HG03354 (cell line): Measurements from ENCODE around the gene SIN3A.
A peak's percentile ranks its signal among the peaks of the same experiment; 100 is the strongest.
"Not testable (repeated sequence)": the region's sequence is repeated elsewhere in the genome, so short reads cannot be mapped to it uniquely, and the experiment has no call there.

ENCODE experiments used
- ATAC-seq: cut with Tn5 transposase; IDR thresholded peaks from one replicate; pipeline ENCODE4 v1.9.1; 2021; ENCODE audit warnings: mild to moderate bottlenecking; ENCODE audit not compliant: unreplicated experiment, poor library complexity, severe bottlenecking

Gene SIN3A

DNA sequence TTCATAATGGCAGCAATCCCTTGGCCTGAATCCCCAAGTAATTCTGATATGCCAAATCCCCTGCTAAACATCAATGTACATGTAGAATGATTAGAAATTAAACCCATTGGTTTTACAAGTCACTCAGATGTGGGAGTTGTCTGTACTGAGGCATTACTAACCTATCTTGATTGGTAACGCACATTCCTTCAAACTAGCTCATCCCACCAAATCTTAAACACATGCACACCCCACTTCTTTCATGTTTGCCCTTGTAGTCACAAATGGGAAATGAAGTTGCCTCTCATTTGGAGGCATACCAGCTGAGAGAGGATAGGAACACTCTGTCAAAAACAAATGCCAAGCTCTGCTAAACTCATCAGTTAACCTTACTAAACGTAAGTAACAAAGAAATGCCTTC, 54.0 kb downstream of the SIN3A start:
- ATAC-seq = no peak

DNA sequence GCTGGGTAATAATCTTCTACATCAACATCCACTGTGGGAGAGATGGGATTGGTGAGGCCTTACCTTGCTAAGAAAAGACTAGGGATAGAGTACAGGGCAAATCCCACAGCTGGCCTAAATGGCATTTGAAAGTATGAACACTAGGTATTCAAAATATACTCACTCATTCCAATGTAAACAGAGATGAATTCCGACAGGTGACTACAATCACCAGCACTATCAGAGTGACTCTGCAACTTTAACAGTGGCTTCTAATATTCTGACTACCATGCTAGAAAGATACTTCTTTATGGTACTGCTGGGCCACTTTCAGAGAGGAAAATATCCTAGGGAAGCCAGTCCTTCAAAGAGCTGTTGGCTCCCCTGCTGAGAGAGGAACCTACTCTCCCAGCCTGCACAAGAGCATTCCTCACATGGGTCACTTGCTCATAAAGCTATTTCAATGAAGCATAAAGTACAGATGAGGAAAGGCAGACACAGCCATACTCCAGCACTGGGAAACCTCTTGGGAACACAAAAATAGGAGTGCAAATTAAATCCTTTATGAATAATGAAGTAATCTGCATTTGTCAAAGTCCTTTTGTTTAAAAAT, 61.6 kb downstream of the SIN3A start:
- no peak for ATAC-seq

DNA sequence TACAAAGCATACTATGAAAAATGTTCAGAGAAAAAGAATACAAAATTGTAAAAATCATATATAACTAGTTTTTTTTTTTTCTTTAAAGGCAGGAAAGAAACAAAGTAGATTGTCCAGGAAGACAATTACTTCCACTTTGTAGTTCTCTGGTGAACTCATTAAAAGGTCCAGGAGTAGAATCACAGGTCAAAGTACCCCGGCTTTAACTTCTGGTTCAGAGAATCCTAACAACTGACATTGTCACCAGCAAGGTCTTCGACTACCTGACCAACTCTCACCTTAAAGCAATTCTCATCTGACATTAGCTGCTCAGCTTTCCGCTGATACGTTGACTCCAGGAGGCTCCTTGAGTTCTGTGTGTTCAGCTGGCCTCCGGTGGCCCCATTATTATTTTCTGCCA, 67.5 kb downstream of the SIN3A start:
- not testable (repeated sequence) for ATAC-seq

DNA sequence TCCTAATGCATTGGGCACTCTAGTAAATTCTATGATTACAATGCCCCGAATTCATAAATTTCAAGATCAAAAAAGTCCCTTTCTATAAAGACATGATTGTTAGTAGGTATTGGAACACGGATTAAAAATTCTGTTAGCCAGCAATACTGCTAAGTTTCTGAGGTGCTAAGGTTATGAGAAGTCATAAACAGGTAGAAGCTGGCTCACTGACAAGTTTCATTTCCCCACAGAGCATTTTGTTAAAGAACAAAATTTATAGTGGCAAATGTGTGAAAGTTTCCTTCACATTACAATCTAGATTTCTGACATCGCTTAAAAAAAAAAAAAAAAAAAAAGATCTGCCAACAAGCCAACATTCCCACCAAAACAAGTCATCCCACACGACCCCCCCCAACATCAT, 70.7 kb downstream of the SIN3A start:
- ATAC-seq = no peak

DNA sequence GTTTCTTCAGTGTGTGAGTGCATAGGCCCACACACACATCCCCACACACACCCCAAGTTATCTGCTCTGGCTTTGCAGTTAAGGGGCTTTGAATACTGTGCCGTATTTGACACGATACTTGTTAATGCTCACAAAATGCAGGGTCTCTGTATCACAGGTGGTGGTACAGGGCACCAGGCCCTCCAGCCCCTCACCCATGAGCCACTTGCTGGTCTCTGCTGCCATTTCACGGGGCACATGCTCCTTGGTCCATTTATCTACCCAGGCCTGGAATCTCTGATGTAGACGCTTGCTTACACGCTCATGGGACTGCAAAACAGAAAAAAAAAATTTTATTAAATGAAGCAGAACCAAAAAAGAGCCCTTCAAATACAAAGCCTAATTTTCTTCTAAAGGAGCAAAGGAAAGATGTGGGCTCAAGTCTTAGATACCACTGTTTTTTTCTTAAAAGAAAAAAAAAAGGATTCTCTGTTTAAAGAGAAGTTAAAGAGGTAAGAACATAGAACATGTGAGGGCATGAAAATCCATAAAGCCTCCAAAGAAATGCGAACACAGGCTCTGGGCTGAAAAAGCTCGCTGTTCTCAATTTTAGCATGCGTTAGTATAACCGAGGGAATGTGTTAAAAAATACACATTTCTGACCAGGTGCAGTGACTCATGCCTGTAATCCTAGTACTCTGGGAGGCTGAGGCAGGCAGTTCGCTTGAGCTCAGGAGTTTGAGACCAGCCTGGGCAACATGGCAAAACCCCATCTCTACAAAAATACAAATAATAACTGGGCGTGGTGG, 79.4 kb downstream of the SIN3A start:
- ATAC-seq = no peak

DNA sequence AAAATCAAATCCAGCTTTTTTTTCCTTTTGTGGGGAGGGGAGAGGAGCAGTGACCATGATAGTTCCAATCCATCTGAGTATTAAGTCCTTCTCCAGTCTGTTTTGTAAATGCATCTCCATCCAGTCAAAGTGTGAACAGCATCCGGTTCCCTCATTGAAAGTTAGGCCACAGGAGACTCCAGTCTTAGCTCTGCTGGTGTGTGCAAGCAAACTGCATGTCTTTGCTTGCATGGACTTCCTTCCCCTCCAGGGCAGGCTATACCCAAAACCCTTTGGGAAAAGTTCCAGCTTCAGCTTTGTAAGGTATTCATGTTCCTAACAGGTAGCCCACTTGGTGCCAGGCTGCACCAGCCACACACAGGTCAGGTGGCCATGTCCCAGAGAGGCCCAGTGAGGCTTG, 80.0 kb downstream of the SIN3A start:
- ATAC-seq = no peak

DNA sequence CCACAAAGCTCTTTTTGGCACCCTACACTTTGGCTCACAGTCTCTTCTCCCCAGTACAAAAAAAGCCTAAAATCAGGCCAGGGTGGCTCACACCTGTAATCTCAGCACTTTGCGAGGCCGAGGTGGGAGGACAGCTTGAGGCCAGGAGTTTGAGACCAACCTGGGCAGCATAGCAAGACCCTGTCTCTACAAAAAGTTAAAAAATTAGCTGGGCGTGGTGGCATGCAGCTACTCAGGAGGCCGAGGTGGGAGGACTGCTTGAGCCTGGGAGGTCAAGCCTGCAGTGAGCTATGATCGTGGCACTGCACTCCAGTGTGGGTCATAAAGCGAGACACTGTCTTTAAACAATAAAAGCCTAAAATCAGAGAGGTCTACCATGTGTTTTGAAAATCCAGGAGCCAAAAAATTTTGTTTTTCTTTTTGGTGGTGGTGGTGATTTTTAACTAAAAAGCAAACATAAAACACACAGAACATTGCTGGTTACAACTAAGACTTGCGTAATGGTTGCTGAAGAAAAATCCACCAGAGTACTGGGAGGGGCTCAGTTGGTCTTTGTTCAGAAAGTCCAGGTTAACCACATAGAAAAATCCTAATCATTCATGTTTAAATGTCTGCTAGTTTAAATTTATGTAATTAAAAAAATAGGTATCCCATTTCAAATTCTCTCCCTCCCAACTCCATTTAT, 81.5 kb downstream of the SIN3A start:
- ATAC-seq = no peak

DNA sequence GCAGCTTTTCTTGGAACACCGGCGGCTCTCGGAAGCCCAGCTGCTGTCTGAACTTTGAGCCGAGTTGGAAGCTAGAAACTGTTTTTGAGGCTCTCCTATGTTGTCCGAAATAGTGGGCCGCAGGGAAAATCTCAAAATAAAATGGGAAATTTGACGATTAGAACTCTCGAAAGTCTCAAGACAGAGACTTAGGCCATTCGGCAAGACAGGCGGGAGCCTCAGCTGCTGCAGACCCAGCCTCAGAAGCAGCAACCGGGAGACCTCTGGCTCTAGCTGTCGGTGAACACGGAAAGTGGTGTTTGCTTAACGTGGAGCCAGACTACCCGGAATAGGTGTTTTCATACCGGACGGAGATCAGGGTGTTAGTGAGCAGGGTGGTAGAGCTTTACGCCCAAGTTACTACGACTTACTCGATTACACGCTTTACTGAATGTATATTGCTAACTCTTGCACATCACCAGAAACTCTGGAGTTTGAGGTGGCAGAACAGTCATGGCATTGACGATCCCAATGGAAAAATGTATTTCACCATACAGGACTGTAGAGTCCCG, 82.7 kb downstream of the SIN3A start:
- ATAC-seq = peak; percentile 6

DNA sequence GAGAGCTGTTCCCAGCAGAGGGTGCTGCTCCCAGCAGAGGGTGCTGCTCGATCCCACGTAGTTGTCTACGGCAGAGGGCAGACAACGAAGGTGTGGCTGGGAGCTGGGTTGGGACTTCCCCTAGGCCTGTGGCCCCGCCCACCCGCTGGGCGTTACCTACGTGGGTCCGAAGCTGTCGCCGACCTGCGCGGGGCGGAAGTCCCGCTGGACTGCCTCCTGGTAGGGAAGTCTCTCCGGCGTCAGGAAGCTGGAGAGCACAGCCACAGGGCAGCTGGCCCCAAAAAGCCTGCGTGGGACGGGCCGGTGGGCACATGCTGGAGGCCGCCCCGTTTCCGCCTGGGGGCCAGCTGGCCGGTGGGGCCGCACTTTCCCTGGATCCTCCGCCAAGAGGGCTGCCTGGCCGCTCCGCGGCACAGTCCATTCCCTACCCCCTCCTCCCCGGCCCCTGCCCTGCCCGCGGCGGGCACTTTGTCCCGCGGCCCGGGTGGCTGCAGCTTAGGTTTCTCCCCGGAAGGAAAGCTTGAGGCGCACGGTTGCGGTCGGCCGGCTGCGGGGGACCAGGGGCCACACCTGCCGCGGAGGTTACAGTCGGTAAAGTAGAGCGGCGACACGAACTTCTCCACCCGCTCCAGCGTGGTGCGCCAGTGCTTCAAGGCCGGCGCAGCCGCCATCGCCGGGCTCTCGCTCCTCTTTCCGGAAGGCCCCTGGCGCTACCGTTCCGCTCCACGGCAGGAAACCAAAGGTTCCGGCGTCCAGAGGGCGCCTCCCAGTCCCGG, 83.4 kb downstream of the SIN3A start, which contains the start of gene MAN2C1:
MAN2C1 (minus strand) TSS at position 695 of the 776 bp plus-strand sequence; CDS start at position 671, 24 bp downstream.
- ATAC-seq = peak; percentile 87

DNA sequence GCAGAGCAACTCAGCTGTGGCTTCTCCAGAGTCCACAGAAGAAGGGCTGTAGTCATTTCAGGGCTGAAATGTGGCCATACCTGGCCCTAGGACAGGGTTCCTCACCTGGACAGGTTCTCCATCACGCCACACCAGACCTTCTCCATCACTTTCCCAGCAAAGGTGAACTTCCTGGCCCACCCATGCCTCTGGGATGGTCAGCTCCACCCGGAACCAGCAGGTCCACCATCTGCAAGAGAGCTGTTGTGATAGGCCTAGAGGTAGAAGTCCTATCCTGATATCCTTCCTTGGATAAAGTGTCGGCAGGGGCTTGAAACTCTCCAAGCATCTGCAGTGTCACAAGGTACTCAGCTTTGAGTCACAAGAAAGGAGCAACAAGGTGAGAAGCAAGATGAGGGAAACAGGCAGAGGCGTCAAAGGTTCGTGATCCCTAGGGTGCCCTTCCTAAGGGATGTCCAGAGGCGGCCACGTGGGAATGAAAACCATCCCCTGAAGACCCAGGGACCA, 84.0 kb downstream of the SIN3A start:
- ATAC-seq = no peak

DNA sequence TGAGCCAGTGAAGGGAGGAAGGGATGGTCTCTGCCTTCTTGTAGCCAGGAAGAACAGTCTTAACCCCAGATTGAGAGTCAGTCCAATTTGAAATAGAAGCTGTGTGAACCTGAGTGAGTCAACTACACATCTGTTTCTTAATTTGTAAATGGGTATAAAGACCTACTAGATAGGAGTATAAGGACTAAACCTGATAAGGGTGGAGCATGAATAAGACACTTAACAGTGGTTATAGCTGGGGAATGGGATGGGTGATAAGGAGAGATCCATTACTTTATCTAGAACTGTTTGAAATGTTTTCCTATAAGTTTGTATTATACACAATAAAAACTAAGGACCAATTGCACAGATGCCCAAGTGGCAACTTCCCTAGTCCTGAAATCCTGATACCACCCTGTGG, 84.5 kb downstream of the SIN3A start:
- no peak for ATAC-seq

DNA sequence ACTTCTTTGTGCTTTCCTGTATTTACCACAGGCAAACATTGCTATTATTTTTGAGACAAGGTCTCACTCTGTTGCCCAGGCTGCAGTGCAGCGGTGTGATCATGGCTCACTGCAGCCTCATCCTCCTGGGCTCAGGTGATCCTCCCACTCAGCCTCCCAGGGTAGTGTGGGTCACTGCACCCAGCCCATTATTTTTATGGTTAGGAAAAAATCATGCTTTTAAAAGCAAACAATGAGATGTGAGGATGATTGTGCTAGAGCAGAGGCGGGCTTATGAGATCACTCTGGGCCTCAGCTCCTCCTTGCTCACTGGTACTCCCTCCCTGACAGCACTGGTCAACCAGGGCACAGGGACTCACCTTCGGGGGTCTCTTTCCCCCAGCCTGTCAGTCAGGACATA, 85.3 kb downstream of the SIN3A start:
- no peak for ATAC-seq

DNA sequence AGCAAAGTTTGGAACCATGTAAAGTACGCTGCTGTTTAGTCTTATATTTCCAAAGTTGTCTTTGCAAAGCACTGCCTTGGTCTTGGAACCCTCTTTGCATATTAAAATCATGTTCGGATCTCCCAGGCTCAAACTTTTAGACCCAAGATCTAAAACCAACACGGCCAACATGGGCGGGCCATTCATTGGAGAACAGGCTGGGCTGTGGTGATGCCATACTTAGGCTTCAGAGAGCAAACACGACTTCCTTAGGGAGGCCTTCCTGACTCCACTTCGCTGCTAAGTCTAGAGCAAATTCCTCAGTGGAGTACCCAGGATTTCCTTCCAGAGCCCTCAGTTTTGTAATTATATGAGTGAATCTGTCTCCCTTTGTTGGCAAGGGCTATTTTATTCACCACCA, 86.6 kb downstream of the SIN3A start:
- ATAC-seq = no peak

DNA sequence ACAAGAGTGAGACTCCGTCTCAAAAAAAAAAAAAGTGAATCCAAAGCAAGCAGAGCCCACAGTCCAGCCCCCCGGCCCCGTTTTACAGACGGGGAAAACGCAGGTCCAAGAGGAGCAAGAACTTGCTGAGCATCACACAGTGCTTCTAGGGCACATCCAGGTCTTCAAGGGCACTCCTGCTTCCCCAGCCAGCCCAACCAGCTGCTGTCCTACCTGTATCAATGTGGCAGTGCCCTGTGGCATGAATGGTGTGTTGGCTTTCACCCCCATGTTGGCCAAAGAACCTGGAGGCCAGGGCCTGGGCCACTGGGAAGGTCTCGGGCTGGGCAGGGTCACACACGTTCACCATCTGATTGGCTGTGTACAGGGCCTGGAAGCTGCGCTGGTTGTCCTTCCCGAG, 87.7 kb downstream of the SIN3A start:
- no peak for ATAC-seq

DNA sequence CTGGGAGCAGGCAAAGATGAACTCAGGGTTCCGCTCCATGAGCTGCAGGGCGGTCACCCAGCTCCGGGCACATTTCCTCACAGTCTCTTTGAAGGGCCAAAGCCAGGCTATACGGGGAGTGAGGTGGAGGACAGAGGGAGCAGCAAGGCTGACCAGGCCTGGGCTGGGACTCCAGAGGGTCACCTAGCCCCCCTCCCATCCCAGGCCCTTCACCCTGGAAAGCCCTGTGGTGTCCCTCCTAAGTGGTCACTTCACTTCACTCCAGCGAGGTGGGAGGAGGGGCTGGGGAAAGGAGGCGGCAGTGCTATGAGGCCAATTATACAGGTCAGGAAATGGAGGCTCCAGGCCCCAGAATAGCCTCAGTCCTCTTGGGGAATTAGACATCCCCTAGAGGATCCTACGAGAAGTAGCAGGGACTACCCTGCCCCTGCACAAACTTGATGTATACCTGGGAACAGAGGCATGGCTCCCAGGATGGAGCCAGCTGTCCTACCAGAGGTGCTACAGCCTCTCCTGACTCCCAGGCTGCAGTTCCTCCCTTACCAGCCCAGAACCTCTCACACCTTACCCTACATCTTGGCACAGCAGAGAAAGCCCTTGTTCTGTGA, 88.7 kb downstream of the SIN3A start:
- no peak for ATAC-seq

DNA sequence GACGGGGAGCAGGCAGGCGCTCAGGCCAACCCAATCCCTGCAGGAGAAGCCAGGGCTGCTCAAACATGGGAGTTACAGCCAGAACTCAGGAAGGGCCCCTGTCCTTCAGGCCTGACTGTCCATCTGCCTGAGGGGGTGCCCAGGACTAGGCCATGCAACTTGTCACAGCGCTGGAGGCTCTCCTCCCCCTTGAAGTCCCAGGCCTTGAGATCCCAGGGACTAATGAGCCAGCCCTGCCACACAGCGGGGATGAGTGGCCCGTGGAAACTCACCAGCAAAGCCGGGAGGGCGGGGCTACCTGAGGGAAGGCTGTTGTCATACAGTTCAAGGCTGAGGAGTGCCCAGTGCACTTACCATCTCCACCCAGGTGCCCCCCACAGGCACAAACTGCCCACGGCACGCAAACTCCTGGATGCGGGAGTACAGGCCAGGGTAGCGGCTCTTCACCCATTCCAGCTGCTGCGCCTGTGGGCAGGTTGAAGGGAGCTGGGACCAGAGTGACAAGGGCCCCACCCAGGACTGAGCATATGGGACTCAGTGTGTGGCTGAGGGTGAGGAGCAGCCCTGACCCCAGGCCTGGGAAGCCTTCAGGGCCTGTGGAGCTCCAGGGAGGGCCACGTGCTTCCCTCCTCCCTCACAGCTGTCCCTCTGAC, 89.4 kb downstream of the SIN3A start:
- ATAC-seq = no peak

DNA sequence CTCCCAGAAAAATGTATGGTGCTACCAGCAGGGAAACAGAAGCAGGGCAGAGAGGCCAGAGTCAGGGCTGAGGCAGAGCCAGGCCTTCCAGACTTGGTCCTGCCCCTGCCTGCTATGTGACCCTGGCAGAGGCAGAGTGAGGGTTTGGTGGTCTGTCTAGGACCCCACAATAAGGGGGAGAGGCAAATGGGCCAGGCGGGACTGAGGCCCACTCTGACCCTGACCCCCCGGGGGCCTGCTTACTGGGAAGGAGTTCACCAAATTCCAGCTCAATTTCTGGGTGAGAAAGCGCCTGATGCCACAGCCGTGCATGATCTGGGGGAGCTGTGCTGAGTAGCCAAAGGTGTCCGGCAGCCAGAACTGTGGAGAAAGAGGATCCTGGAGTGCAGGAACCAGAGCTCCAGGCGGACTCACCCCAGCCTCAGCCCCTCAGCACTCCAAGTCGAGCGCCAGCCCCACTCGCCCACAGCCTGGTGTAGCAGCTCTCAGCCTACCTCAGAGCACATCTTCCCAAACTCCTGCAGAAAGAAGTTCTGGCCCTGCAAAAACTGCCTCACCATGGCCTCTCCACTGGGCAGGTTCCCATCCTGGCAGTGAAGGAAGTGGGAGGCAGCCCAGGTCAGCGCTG, 90.0 kb downstream of the SIN3A start:
- ATAC-seq = no peak

DNA sequence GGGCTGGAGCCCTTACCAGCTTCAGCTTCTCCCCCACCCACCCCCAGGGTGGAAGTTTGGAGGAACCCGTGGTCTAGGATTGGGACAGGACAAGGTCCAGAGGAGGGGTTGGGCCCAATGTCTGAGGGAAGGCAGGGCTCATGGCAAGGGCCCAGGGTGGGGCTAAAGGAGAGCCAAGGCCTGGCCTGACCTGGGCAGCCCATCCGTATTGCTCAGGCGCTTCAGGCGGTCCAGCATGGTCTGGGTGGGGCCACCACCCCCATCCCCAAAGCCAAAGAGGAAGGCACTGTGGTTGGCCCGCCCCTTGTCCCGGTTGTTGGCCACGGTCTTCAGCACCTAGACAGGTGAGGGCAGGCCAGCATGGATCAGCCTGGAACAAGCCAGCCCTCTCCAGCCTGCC, 90.6 kb downstream of the SIN3A start:
- ATAC-seq = no peak
